A204.1 (cell line): ENCODE measurements around the gene KIF22.
"Not testable (repeated sequence)": the region's sequence is repeated elsewhere in the genome, so short reads cannot be mapped to it uniquely, and the experiment has no call there.

Source experiments
- FAIRE-seq: peaks from 2 replicates; lab custom pipeline; 2012; peaks lifted over from hg19 to GRCh38; lab: Jason Lieb, UNC

KIF22 gene

DNA sequence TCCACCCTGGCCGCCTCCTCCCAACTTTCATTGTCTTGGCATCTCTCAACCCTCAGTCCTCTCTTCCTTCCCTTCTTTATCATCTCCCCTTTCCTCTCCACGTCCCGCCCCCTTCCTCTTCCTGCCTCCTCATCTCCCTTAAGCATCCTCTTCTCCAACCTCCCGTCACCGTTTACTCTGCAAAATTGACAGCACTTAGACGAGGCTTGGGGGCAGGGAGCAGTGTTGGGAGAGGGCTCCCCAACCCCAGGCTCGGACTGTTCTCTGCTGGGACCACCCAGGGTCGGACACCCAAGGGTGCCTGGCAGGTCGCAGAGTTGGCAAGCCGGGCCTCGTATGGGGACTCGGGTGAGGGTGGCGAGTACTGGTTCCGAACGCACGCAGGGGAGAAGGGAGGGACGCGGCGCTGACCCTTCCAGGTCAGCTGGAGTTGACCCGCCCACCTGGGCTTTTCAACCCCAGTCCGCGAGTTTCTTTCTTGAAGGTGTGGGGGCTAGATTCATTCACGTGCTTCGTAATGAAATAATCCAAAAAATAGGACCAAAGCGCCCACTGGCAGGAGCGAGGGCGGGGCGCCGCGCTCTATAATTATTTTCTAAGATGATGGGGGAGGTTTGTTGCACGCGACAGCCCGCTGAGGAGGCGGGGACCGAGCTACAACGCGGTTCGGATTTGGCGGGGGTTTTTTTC lies 24.6 kb downstream of the KIF22 start:
- no peak for FAIRE-seq

DNA sequence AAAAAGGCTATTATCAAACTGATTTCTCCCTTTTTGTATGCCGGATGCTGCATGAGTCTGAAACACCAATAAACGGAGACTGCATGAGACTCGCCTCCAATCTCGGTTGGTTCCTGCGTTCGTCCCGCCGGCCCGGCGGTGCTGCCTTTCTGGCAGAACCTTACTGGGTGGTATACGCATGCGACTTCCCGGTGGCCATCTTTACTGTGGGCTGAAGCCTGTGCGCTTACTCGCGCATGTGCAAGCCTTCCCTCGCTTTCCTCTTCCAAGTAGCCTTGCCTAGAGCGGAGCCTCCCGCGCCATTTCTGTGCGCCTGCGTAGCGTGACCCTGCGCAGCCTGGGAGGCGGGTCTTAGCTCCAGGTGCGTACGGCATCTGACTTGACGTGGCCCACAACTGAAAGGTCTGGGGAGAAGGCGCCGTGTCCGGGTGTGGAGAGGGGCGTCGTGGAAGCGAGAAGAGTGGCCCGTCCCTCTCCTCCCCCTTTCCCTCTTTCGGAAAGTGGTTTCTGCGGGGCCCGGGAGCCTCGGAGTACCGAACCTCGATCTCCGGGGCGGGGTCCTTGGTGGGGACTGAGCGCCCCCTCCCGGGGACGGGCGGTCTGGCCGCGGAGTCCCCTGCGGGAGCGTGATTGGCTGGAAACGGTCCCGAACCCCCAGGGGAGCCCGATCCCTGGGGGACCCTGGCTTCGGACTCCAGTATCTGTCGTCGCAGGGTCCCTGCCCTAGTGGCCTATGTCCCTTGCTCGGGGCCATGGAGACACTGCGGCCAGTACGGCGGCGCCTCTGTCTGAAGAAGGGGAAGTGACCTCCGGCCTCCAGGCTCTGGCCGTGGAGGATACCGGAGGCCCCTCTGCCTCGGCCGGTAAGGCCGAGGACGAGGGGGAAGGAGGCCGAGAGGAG lies 25.5 kb downstream of the KIF22 start, which contains the start of gene PAGR1:
PAGR1 (plus strand) TSS at position 360 of the 901 bp plus-strand sequence; CDS start at position 734, 374 bp downstream.
- FAIRE-seq, result peak; percentile 83

DNA sequence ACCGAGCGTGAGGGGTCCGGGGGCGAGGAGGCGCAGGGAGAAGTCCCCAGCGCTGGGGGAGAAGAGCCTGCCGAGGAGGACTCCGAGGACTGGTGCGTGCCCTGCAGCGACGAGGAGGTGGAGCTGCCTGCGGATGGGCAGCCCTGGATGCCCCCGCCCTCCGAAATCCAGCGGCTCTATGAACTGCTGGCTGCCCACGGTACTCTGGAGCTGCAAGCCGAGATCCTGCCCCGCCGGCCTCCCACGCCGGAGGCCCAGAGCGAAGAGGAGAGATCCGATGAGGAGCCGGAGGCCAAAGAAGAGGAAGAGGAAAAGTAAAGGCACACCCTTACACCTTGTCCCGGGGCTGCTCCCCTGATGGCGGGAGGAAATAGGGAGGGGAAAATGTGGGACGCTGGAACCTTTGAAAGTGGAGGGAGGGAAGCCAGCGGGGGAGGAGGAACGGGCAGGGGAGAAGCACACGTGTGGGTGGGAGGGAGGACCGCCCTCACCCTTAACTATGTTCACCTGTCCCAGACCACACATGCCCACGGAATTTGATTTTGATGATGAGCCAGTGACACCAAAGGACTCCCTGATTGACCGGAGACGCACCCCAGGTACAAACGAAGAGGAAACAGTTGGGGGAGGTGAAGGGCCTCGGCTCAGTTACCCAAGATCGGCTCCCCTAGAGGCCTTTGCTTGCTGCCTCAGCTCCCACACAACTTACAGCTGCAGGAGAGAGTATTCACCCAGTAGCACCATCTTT lies 26.3 kb downstream of the KIF22 start:
- FAIRE-seq, result no peak

DNA sequence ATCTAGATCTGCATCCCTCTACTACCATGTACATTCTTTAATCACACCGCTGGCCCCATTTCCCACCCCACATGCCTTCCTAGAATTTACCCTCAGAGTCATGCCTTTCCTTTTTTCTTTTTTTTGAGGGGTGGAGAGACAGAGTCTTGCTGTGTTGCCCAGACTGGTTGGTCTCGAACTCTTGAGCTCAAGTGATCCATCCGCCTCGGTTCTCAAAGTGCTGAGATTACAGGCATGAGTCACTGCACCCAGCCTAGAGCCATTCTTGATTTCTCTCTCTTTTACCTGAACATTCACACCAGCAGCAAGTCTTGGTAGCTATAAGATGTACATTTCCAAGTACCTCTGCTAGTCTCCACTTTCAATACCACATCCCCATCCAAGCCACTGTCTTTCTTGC lies 27.5 kb downstream of the KIF22 start:
- FAIRE-seq, result no peak

- FAIRE-seq, result no peak
Measured at GRCh38 chr16:29819506-29819905, 29.0 kb downstream of the KIF22 start.

DNA sequence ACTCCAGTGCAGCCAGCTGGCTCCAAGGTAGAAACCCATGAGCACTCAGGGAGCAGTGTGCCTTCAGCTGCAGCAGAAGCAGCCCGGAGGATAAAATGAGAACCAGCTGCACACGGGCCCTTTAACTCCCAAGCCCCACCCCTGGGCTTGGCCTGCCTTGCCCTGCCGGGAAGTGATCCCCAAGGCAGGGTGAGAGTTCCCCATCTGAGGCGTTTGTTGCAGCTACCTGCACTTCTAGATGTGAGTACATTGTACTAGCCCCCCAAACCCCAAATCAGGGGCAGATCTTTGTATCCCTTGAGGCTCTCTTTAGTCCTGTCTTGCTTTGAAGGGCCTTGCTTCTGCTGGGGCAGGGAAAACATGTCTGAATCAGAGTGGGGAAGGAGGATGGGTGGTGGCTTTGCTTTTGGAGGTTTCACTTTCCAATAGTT lies 29.7 kb downstream of the KIF22 start, which contains the start of gene MVP:
MVP (plus strand) TSS at position 192 of the 431 bp plus-strand sequence. CDS start 10,088 bp downstream, outside the sequence.
- no peak for FAIRE-seq

- no peak for FAIRE-seq
Measured at GRCh38 chr16:29820730-29821642, 30.4 kb downstream of the KIF22 start.

DNA sequence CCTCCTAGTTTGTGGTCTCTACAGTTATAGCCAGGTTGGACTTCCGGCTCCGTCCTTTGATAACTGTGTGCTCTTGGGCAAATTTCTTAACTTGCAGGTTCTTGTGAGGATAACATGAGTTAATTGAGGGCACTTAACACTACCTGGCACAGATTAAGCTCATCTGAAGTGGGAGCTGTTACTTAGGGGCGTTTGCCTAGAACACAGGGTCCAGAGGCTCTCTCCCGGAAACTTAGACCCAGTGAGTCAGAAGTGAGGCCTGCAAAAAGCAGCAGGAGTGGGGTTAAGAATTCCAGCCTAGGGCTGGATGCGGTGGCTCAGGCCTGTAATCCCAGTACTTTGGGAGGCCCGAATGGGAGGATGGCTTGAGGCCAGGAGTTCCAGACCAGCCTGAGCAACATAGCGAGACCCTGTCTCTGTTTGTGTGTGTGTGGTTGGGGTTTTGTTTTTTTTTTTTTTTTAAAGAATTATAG lies 31.1 kb downstream of the KIF22 start:
- FAIRE-seq, result peak; percentile 63

- peak; percentile 92 for FAIRE-seq
Measured at GRCh38 chr16:29824589-29825144, 34.1 kb downstream of the KIF22 start.

GRCh38 chr16:29825145-29826044 lies 34.8 kb downstream of the KIF22 start:
- FAIRE-seq, result peak; percentile 54

GRCh38 chr16:29826342-29826695 lies 35.8 kb downstream of the KIF22 start:
- FAIRE-seq, result no peak

DNA sequence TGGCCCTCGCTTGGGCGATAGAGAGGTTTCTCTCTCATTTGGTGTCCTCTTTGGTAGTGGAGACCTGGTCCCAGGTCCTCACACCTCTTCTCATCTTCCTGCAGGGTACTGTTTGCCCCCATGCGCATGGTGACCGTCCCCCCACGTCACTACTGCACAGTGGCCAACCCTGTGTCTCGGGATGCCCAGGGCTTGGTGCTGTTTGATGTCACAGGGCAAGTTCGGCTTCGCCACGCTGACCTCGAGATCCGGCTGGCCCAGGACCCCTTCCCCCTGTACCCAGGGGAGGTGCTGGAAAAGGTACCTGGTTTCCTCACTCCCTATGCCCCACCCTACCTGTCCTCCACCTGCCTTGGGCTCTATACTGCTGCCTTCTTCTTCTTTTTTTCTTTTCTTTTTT lies 40.2 kb downstream of the KIF22 start:
- no peak for FAIRE-seq

GRCh38 chr16:29831490-29831889 lies 40.9 kb downstream of the KIF22 start:
- no peak for FAIRE-seq

- not testable (repeated sequence) for FAIRE-seq
Measured at GRCh38 chr16:29833219-29833618, 42.7 kb downstream of the KIF22 start.

GRCh38 chr16:29834079-29834478 lies 43.5 kb downstream of the KIF22 start:
- no peak for FAIRE-seq

DNA sequence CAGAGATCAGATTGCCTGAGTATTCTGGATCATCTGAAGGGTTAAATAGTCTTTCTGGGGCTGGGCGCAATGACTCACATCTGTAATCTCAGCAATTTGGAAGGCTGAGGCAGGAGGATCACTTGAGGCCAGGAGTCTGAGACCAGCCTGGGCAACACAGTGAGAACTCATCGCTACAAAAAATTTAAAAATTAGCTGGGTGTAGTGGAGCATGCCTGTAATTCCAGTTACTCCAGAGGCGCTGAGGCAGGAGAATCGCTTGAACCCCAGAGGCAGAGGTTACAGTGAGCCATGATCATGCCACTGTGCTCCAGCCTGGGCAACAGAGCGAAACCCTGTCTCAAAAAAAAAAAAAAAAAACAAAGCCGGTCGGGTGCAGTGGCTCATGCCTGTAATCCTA lies 45.4 kb downstream of the KIF22 start:
- no peak for FAIRE-seq

- no peak for FAIRE-seq
Measured at GRCh38 chr16:29836623-29837022, 46.1 kb downstream of the KIF22 start.

- no peak for FAIRE-seq
Measured at GRCh38 chr16:29837841-29838240, 47.3 kb downstream of the KIF22 start.

GRCh38 chr16:29839822-29840221 lies 49.3 kb downstream of the KIF22 start:
- no peak for FAIRE-seq

GRCh38 chr16:29840240-29840639 lies 49.7 kb downstream of the KIF22 start:
- FAIRE-seq, result no peak
